Measurements from ENCODE around the gene ARID5A. TPM values are rescaled to one million over a fixed set of nuclear protein-coding genes. Genes with fewer than 3 reads are reported as not detected.

The ARID5A gene
- total RNA-seq, 1 donor = 7.6 TPM

DNA sequence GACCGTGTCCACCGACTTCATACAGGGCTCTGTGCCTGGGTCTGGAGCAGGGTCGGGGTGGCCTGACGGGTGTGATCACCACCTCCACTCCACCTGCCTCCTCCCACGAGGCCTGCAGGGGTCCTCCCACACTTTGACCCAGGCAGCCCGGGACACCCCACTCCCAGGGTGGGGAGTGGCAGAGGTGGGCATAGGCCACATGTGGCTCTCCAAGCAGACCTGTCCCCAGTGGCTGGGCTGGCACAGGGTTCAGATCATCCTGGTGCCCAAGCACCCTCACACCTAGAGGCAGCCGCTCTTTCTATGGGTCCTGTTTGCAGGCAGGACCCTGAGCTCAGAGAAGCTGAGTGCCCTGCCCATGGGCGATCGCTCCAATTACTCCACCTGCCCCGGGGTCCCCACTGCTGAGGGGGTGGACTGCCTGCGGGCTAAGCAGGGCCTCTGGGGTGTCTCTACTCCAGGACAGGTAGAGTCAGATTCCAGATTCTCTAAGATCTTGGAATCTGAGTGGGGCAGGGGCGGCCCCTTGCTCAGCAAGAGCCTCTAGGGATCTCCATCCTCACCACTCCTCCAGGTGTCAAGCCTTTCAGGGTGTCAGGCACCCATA, 32.8 kb upstream of the ARID5A start:
- Histone ChIP-seq H4K20me1 (ENCODE audit: insufficient read depth, low read length) (no peaks in the 10 kb centered on the region), H3K4me1 (ENCODE audit: insufficient read depth, low read length) (peaks cover 4% of the 10 kb centered on the region), H3K36me3 (ENCODE audit: insufficient read depth, low read length) (no peaks in the 10 kb centered on the region), H3K27me3 (ENCODE audit: insufficient read depth, low read length) (peaks cover 24% of the 10 kb centered on the region), H3K4me3 (ENCODE audit: insufficient read depth, low read length) (no peak overlapping the region), H3K9me3 (ENCODE audit: low read depth, low read length) (no peaks in the 10 kb centered on the region), H2AFZ (ENCODE audit: low read length) (no peak overlapping the region), H3K4me2 (ENCODE audit: insufficient read depth, low read length) (no peak overlapping the region), H3K79me2 (ENCODE audit: insufficient read depth, low read length) (no peaks in the 10 kb centered on the region), H3K27ac (ENCODE audit: low read depth, low read length) (no peak overlapping the region)
- DNase-seq (ENCODE audit: insufficient read length, low spot score, missing footprints) = no peak
- TF ChIP-seq CTCF (IDR thresholded peaks at IDR 0.05; ENCODE audit: extremely low read depth, low read depth, low read length) = no peak

- no peak within 1 kb of the TSS for H2AFZ ChIP-seq (ENCODE audit: low read length)
- no peaks in the 10 kb centered on the region for H3K79me2 ChIP-seq (ENCODE audit: insufficient read depth, low read length)
- no peak for TF ChIP-seq CTCF (IDR thresholded peaks at IDR 0.05; ENCODE audit: extremely low read depth, low read depth, low read length)
- peaks cover 7% of the 10 kb centered on the region for H3K4me1 ChIP-seq (ENCODE audit: insufficient read depth, low read length)
- H3K9me3 ChIP-seq (ENCODE audit: low read depth, low read length) = no peaks in the 10 kb centered on the region
- H3K36me3 ChIP-seq (ENCODE audit: insufficient read depth, low read length) = no peaks in the 10 kb centered on the region
- H3K27ac ChIP-seq (ENCODE audit: low read depth, low read length) = no peak within 1 kb of the TSS
- peak; percentile 97 for DNase-seq (ENCODE audit: insufficient read length, low spot score, missing footprints)
- H3K4me3 ChIP-seq (ENCODE audit: insufficient read depth, low read length) = no peak within 1 kb of the TSS
- H3K4me2 ChIP-seq (ENCODE audit: insufficient read depth, low read length) = no peak within 1 kb of the TSS
- peaks cover 11% of the 10 kb centered on the region for H3K27me3 ChIP-seq (ENCODE audit: insufficient read depth, low read length)
- no peaks in the 10 kb centered on the region for H4K20me1 ChIP-seq (ENCODE audit: insufficient read depth, low read length)
Observed at GRCh38 chr2:96505231-96505889, 31.2 kb upstream of the ARID5A start, which contains the start of gene NEURL3. Gene NEURL3 (minus strand): TSS chr2:96505357. CDS start chr2:96505286, 71 bp downstream.

GRCh38 chr2:96506016-96506906, 30.3 kb upstream of the ARID5A start:
- no peaks in the 10 kb centered on the region for H3K9me3 ChIP-seq (ENCODE audit: low read depth, low read length)
- H3K36me3 ChIP-seq (ENCODE audit: insufficient read depth, low read length) = no peaks in the 10 kb centered on the region
- H3K4me2 ChIP-seq (ENCODE audit: insufficient read depth, low read length) = no peak overlapping the region
- no peaks in the 10 kb centered on the region for H3K79me2 ChIP-seq (ENCODE audit: insufficient read depth, low read length)
- no peak for TF ChIP-seq CTCF (IDR thresholded peaks at IDR 0.05; ENCODE audit: extremely low read depth, low read depth, low read length)
- H3K27me3 ChIP-seq (ENCODE audit: insufficient read depth, low read length) = peaks cover 11% of the 10 kb centered on the region
- H3K4me3 ChIP-seq (ENCODE audit: insufficient read depth, low read length) = no peak overlapping the region
- H4K20me1 ChIP-seq (ENCODE audit: insufficient read depth, low read length) = no peaks in the 10 kb centered on the region
- H3K27ac ChIP-seq (ENCODE audit: low read depth, low read length) = no peak overlapping the region
- H2AFZ ChIP-seq (ENCODE audit: low read length) = no peak overlapping the region
- DNase-seq (ENCODE audit: insufficient read length, low spot score, missing footprints) = peak; percentile 37
- H3K4me1 ChIP-seq (ENCODE audit: insufficient read depth, low read length) = peaks cover 7% of the 10 kb centered on the region

GRCh38 chr2:96506907-96507240, 29.7 kb upstream of the ARID5A start:
- H3K4me3 ChIP-seq (ENCODE audit: insufficient read depth, low read length) = no peak overlapping the region
- no peaks in the 10 kb centered on the region for H3K36me3 ChIP-seq (ENCODE audit: insufficient read depth, low read length)
- no peaks in the 10 kb centered on the region for H3K9me3 ChIP-seq (ENCODE audit: low read depth, low read length)
- no peak for DNase-seq (ENCODE audit: insufficient read length, low spot score, missing footprints)
- no peak overlapping the region for H3K4me2 ChIP-seq (ENCODE audit: insufficient read depth, low read length)
- peaks cover 14% of the 10 kb centered on the region for H3K27me3 ChIP-seq (ENCODE audit: insufficient read depth, low read length)
- H2AFZ ChIP-seq (ENCODE audit: low read length) = no peak overlapping the region
- H3K27ac ChIP-seq (ENCODE audit: low read depth, low read length) = no peak overlapping the region
- H4K20me1 ChIP-seq (ENCODE audit: insufficient read depth, low read length) = no peaks in the 10 kb centered on the region
- peaks cover 7% of the 10 kb centered on the region for H3K4me1 ChIP-seq (ENCODE audit: insufficient read depth, low read length)
- H3K79me2 ChIP-seq (ENCODE audit: insufficient read depth, low read length) = no peaks in the 10 kb centered on the region
- no peak for TF ChIP-seq CTCF (IDR thresholded peaks at IDR 0.05; ENCODE audit: extremely low read depth, low read depth, low read length)
